Measurements from ENCODE around the gene CIRBP. TPM values are rescaled to one million over a fixed set of nuclear protein-coding genes. Genes with fewer than 3 reads are reported as not detected.

CIRBP gene
- total and polyA plus RNA-seq, 2 of the 13 experiments (the other 11 are each of a cell fraction or from before 2014, with no cell fraction given): 133 to 140 TPM

DNA sequence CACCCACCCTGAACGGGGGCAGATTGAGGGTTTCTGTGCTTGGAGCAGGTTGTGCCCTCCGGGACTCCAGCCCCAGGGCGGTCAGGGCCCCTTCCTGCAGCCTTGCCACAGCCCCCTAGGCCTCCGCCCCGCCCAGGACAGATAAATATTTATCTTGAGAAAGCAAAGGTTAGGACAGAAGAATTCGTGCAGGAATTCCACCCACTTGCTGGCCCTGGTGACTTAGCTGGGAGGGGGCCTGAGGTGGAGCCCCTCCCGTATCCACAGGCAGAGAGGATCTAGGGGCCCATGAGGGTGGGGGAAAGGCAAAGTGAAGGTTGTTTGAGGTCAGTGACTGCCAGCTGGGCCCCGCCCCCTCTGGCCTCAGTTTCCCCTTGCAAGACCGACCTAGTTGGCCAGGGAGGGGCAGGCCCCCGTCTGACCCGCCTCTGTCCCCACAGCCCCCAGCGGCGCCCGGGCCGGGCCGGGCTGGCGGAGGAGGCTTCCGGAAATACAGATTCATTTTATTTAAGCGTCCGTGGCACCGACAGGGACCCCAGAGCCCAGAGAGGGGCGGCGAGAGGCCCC is 15.5 kb upstream of the CIRBP start (continued):
- TF ChIP-seq PCBP1 (IDR thresholded peaks at IDR 0.05; ENCODE audit: borderline replicate concordance, low read depth, low read length): no peak
- TF ChIP-seq, protein P1, sequence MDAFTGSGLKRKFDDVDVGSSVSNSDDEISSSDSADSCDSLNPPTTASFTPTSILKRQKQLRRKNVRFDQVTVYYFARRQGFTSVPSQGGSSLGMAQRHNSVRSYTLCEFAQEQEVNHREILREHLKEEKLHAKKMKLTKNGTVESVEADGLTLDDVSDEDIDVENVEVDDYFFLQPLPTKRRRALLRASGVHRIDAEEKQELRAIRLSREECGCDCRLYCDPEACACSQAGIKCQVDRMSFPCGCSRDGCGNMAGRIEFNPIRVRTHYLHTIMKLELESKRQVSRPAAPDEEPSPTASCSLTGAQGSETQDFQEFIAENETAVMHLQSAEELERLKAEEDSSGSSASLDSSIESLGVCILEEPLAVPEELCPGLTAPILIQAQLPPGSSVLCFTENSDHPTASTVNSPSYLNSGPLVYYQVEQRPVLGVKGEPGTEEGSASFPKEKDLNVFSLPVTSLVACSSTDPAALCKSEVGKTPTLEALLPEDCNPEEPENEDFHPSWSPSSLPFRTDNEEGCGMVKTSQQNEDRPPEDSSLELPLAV (CRISPR knock-in tag; conservative IDR thresholded peaks at IDR 0.05; ENCODE audit: low read depth): no peak
- TF ChIP-seq HNF4A (CRISPR knock-in tag; IDR thresholded peaks at IDR 0.05): peak; percentile 78
- TF ChIP-seq SMAD3 (CRISPR knock-in tag; IDR thresholded peaks at IDR 0.05): no peak; the same call in 1 of the 2 replicates
- TF ChIP-seq SETDB1 (CRISPR knock-in tag; IDR thresholded peaks at IDR 0.05; ENCODE audit: borderline replicate concordance): no peak
- no peak for TF ChIP-seq ZNF790 (CRISPR knock-in tag; IDR thresholded peaks at IDR 0.05; ENCODE audit: borderline replicate concordance)
- no peak for TF ChIP-seq ZNF124 (CRISPR knock-in tag; IDR thresholded peaks at IDR 0.05)
- no peak for TF ChIP-seq ARID2 (CRISPR knock-in tag; IDR thresholded peaks at IDR 0.05; ENCODE audit: borderline replicate concordance)
- no peak for TF ChIP-seq PTBP1 (IDR thresholded peaks at IDR 0.05; ENCODE audit: low read depth, low read length, poor library complexity, severe bottlenecking)
- TF ChIP-seq CBX2 (IDR thresholded peaks at IDR 0.05; ENCODE audit: low read depth, low read length): no peak
- no peak for TF ChIP-seq CBX2 (CRISPR knock-in tag; IDR thresholded peaks at IDR 0.05; ENCODE audit: low read depth)
- peak; percentile 24; the same call in 1 of the 2 replicates for TF ChIP-seq MIXL1 (CRISPR knock-in tag; IDR thresholded peaks at IDR 0.05)
- TF ChIP-seq ARNT2 (CRISPR knock-in tag; IDR thresholded peaks at IDR 0.05; ENCODE audit: low read depth): no peak
- no peak for TF ChIP-seq TARDBP (CRISPR knock-in tag; IDR thresholded peaks at IDR 0.05)
- TF ChIP-seq ZFX (CRISPR knock-in tag; IDR thresholded peaks at IDR 0.05; ENCODE audit: low read depth): peak; percentile 57
- no peak for TF ChIP-seq ZNF382 (CRISPR knock-in tag; IDR thresholded peaks at IDR 0.05; ENCODE audit: borderline replicate concordance)
- peak; percentile 90 for TF ChIP-seq RARA (CRISPR knock-in tag; IDR thresholded peaks at IDR 0.05)
- TF ChIP-seq JDP2 (CRISPR knock-in tag; IDR thresholded peaks at IDR 0.05; ENCODE audit: borderline replicate concordance): no peak
- TF ChIP-seq KDM1A (CRISPR knock-in tag; IDR thresholded peaks at IDR 0.05): no peak
- no peak for TF ChIP-seq CHCHD3 (CRISPR knock-in tag; IDR thresholded peaks at IDR 0.05)
- TF ChIP-seq HMG20A (CRISPR knock-in tag; IDR thresholded peaks at IDR 0.05; ENCODE audit: borderline replicate concordance): no peak
- no peak for TF ChIP-seq ZNF841 (CRISPR knock-in tag; IDR thresholded peaks at IDR 0.05; ENCODE audit: borderline replicate concordance)
- peak; percentile 63; the same call in 1 of the 2 replicates for TF ChIP-seq ARNTL (CRISPR knock-in tag; IDR thresholded peaks at IDR 0.05)
- no peak for TF ChIP-seq ZMYM2 (CRISPR knock-in tag; IDR thresholded peaks at IDR 0.05)
- TF ChIP-seq, protein P2, sequence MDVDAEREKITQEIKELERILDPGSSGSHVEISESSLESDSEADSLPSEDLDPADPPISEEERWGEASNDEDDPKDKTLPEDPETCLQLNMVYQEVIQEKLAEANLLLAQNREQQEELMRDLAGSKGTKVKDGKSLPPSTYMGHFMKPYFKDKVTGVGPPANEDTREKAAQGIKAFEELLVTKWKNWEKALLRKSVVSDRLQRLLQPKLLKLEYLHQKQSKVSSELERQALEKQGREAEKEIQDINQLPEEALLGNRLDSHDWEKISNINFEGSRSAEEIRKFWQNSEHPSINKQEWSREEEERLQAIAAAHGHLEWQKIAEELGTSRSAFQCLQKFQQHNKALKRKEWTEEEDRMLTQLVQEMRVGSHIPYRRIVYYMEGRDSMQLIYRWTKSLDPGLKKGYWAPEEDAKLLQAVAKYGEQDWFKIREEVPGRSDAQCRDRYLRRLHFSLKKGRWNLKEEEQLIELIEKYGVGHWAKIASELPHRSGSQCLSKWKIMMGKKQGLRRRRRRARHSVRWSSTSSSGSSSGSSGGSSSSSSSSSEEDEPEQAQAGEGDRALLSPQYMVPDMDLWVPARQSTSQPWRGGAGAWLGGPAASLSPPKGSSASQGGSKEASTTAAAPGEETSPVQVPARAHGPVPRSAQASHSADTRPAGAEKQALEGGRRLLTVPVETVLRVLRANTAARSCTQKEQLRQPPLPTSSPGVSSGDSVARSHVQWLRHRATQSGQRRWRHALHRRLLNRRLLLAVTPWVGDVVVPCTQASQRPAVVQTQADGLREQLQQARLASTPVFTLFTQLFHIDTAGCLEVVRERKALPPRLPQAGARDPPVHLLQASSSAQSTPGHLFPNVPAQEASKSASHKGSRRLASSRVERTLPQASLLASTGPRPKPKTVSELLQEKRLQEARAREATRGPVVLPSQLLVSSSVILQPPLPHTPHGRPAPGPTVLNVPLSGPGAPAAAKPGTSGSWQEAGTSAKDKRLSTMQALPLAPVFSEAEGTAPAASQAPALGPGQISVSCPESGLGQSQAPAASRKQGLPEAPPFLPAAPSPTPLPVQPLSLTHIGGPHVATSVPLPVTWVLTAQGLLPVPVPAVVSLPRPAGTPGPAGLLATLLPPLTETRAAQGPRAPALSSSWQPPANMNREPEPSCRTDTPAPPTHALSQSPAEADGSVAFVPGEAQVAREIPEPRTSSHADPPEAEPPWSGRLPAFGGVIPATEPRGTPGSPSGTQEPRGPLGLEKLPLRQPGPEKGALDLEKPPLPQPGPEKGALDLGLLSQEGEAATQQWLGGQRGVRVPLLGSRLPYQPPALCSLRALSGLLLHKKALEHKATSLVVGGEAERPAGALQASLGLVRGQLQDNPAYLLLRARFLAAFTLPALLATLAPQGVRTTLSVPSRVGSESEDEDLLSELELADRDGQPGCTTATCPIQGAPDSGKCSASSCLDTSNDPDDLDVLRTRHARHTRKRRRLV (CRISPR knock-in tag; IDR thresholded peaks at IDR 0.05): 0 out of 2 replicates have a peak, but pooled peaks have one; percentile 39
- no peak for TF ChIP-seq RARG (CRISPR knock-in tag; IDR thresholded peaks at IDR 0.05; ENCODE audit: low read depth)
- TF ChIP-seq, protein P3, sequence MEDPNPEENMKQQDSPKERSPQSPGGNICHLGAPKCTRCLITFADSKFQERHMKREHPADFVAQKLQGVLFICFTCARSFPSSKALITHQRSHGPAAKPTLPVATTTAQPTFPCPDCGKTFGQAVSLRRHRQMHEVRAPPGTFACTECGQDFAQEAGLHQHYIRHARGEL (CRISPR knock-in tag; IDR thresholded peaks at IDR 0.05): no peak

Measured in HepG2 (cell line).